CD4-positive, alpha-beta T cell treated with Interleukin-1 beta for 1 hour (primary cell): Measurements from ENCODE around the gene PKD2L1.
"Not testable (repeated sequence)": the region's sequence is repeated elsewhere in the genome, so short reads cannot be mapped to it uniquely, and the experiment has no call there.

Experiments
- DNase-seq, 2 donors: peaks; one replicate each; pipeline ENCODE4 v3.0.0-alpha.2; 2020 to 2022

PKD2L1 gene

DNA sequence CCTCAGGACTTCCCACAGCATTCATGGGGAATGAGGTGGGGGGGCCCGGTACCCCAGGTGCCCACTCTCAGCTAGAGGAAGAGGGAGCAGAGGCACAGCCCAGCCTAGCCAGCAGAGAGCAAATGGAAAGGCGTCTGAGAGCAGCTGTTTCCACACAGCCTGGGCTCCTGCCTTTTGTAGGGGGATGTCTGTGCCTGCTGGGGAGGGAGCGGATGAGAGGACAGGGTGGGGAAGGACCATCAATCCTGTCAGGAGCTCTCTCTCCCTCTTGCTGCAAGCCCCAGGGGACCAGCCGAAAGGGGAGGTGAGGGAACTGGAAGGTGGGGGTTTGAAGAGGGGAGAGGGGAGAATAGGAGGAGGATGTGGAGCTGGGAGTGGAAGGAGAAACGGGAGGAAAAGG is at the start of gene PKD2L1:
TSS of gene PKD2L1 (minus strand) at position 150 of the 400 bp plus-strand sequence. CDS start at position 25, 125 bp downstream.
- no peak for DNase-seq

GRCh38 chr10:100377830-100378229 is 47.8 kb upstream of the PKD2L1 start:
- peak in 1 of 2 donors; percentile 11 for DNase-seq

DNA sequence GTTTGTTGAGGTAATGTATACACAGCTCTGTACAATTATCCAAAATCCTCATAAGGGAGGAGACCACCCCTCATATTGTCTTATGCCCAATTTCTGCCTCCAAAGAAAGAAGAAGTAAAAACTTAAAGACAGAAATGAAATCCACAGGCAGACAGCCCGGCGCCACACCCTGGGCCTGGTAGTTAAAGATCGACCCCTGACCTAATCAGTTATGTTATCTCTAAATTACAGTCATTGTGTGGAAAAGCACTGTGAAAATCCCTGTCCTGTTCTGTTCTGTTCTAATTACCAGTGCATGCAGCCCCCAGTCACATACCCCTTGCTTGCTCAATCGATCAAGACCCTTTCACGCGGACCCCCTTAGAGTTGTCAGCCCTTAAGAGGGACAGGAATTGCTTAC is 46.6 kb upstream of the PKD2L1 start:
- not testable (repeated sequence) for DNase-seq

DNA sequence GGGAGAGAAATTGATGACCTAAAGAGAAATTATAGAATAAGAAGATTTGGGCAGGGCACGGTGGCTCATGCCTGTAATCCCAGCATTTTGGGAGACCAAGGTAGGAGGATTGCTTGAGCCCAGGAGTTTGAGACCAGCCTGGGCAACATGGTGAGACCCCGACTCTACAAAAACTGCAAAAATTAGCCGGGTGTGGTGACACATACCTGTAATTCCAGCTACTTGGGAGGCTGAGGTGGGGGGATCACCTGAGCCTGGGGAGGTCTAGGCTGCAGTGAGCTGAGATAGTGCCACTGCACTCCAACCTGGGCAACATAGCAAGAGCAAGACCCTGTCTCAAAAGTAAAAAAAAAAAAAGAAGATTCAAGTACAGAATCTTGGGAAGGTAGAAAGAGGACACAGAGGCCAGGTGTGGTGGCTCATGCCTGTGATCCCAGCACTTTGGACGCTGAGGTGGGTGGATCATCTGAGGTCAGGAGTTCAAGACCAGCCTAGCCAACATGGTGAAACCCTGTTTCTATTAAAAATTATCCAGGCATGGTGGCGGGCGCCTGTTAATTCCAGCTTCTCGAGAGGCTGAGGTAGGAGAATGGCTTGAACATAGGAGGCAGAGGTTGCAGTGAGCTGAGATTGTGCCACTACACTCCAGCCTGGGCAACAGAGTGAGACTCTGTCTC is 44.8 kb upstream of the PKD2L1 start:
- DNase-seq = not testable (repeated sequence)

DNA sequence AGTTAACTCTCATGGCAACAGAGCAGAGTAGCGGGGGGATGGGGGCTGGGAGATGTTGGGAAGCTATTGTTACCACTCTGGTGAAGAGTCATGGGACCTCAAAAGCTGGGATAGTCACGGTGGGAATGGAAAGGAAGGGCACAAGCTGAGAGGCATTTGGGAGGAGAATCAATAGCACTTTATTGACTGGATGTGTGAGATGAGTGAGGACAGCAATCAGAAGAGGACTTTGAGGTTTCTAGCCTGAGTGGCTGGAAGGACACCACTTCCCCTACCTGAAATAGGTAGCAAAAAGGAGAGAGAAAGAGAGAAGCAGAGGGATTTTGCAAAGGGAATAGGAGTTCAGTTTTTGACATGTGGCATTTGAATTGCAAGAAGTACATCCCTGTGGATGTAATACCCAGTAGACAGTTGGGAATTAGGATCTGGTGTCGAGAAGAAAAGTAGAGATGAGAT is 44.2 kb upstream of the PKD2L1 start:
- no peak for DNase-seq

DNA sequence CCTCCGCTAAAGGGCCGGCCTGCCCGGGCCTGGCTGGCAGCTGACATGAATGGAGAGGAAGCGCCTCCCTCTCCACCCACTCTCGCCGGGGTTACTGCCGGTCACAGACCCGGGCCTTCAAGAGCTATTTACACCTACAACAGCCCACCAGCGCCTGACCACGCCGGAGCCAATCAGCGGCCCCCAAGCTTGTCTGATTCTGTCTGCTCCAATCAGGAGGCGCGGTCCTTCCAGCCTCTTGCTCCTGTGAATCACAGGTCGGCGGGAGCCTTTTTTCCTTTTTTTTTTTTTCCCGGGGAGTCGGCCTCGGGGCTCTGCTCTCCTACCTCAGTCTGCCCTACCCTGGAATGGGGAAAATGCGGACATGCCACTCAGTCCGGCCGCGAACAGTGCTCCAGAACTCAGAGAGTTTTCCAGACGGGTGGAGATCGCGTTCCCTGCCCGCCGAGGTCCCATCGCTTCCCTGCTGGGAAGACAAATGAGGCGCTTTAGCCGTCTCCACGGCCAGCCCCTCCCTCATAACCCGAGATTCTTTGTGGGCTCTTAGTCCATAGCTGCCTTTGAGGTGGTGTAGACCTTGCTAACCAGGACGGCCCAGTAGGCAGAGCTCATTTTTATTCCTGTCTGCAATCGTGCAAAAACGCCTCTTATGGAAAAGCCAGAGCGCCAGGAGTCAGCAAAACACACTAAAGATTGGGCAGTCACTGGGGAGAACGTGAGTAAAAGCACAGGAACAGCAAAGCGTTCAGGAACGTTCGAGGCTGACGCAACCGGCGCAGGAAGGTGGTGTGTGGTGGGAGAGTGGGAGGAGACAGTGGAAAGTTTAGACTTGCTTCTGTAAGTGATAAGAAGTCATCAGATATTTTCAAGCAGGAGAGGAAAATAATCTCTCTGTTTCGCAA is 43.5 kb upstream of the PKD2L1 start:
- peak; percentile 87 to 92 for DNase-seq

- DNase-seq = no peak
Measured at GRCh38 chr10:100372415-100373297, 42.6 kb upstream of the PKD2L1 start.

GRCh38 chr10:100371482-100372027 is 41.5 kb upstream of the PKD2L1 start:
- DNase-seq = no peak

DNA sequence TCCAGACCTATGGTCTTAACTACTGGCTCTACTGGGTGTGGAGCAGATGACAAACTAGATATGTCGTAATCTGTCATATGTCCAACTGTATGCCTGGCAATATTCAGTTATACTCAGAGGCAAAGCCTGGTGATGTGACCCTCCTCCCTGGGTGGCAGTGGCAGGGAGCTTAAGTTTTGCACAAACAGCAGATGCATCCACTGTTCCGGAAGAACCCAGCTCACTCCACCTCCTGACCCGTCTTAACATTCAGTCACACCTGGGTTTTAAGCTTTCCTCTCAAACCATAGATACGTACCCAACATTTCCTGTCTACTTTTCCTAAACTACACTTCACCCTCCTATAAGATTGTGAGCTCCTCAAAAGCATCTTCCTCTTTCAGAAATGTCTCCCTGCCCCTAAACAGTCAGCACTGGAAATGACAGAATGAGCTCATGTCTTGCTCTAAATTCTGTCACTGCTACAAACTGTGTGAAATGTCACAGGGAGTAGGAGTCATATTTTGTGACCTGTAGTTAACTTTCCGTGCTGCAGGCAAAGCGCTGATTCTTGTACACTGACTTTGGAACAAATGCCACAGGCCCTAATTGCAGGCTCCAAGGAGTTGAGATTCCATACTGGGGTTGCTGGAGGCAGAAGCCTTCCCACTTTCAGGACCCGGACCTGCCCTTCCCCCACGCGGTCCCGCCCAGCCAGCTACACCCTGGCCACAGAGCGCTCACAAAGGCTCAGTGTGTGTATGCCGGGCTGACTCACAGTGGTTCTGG is 40.9 kb upstream of the PKD2L1 start:
- DNase-seq = peak; percentile 48 to 57

DNA sequence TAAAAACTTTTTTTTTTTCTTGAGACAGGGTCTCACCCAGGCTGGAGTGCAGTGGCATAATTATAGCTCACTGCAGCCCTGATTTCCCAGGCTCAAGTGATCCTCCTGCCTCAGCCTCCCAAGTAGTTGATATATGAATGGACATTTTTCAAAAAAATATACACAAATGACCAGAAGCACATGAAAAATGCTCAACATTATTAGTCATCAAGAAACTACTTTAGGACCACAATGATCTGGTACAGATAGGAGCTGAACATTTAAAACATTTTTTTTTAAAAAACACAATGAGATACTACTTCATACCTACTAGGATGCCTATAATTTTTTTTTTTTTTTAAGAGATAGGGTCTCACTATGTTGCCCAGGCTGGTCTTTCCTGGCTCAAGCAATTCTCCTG is 38.7 kb upstream of the PKD2L1 start:
- no peak for DNase-seq

- DNase-seq = no peak
Measured at GRCh38 chr10:100364735-100365391, 34.8 kb upstream of the PKD2L1 start.

GRCh38 chr10:100364175-100364574 is 34.1 kb upstream of the PKD2L1 start:
- DNase-seq = no peak

DNA sequence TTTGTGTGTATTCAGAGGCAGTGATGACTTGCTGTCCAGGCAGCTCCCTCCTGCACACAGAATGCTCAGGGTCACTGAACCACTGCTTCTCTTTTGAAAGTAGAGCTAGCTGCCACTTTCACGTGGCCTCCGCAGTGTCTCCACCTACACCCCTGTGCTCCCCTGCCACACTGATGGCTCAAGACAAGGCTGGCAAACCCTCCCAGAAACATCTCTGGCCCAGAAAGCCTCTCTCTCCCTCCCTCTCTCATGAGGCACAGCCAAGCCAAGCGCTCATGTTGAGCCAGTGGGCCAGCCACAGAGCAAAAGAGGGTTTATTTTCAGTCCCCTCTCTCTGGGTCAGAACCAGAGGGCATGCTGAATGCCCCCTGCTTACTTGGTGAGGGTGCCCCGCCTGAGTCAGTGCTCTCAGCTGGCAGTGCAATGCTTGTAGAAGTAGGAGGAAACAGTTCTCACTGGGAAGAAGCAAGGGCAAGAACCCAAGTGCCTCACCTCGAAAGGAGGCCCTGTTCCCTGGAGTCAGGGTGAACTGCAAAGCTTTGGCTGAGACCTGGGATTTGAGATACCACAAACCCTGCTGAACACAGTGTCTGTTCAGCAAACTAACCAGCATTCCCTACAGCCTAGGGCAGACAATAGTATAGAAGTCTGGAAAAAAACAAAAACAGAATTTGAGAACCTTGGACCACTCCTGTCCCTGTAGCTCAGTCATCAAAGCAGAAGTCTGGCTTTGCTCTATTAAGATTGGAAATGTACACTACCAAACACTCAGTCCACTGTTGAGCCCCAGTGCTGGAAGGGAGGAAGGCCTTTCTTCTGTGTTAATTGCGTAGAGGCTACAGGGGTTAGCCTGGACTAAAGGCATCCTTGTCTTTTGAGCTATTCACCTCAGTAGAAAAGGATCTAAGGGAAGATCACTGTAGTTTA is 32.8 kb upstream of the PKD2L1 start:
- no peak for DNase-seq

- DNase-seq = no peak
Measured at GRCh38 chr10:100360234-100360633, 30.2 kb upstream of the PKD2L1 start.

DNA sequence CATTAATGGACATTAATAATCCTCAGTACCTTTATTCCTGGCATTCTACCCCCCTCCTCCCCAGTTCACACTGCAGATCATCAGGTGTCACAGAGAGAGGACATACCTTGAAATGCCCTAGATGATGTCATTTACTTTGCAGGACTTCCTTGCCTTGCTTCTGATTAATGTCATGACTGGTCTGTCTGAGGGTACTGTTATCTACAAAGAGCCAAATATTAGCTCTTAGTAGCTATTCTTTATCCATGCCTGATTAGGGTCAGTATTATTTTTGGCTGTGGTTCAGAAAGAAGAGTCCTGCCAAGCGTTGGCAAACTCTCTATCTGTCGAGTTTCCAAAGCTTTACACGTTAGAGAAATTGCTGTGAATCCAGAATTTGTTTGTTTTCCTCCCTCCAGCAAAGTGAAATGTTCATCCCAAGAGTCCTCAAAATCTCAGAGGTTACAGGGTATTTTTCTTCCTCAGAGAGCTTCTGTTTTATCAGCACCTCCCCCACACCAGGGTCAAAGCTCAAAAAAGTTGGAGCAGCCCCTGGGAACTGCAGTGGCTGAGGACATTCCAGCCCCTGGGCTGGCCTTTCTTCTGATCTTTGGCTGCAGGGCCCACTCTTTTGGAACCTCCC is 29.6 kb upstream of the PKD2L1 start:
- no peak for DNase-seq

DNA sequence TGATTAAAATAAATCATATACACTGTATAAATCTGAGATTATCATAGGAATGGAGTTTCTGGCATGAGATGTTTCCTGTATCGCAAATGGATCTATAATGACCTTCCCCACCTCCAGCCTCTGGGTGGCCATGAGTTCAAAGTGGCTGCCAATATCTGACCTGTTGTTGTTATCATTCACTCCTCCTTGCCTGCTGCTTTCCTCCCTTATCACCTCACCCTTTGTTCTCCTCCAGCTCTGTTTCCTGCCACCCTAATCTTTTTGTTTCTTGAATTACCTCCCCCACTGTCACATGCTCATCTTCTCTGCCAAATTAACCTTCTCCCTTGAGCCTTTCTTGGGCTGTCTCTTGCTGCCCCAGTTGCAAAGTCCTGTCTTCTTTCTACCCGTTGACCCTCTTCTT is 29.0 kb upstream of the PKD2L1 start:
- no peak for DNase-seq

GRCh38 chr10:100357059-100357858 is 27.2 kb upstream of the PKD2L1 start:
- no peak for DNase-seq
